Measurements from ENCODE around the gene SLCO2A1.

The SLCO2A1 gene

DNA sequence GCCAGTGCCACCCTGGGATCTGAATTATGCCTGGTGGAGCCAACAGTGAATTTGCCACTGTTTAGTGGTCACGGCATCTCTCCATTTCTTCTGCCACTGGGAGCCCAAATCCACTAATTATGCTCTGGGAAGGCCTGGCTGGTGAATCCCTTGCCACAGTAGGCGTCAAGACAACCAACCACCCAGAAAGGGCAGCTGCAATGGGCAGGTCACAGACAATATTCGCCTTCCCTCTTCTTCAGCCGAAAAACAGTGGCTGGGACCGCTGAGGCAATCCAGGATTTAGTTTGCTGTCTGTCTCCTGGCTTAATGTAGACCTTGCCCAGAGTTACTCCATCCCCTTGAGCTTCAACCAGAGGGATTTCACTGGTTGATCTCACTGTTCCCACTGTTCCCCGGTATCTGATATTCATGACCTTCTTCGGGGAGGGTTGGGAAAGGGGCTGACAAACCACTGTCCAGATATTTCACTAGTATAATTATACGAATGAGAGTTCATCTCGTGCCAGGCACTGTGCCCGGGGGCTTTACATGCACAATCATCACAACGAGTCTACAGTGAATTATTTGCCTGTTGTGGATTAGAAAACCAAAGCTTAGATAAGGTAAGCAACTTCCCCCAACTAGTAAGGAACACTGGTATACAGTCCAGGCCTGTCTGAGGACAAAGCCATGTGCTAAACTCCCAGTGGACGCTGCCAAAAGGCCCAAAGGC is 84.2 kb downstream of the SLCO2A1 start:
- no peak for DNase-seq

DNA sequence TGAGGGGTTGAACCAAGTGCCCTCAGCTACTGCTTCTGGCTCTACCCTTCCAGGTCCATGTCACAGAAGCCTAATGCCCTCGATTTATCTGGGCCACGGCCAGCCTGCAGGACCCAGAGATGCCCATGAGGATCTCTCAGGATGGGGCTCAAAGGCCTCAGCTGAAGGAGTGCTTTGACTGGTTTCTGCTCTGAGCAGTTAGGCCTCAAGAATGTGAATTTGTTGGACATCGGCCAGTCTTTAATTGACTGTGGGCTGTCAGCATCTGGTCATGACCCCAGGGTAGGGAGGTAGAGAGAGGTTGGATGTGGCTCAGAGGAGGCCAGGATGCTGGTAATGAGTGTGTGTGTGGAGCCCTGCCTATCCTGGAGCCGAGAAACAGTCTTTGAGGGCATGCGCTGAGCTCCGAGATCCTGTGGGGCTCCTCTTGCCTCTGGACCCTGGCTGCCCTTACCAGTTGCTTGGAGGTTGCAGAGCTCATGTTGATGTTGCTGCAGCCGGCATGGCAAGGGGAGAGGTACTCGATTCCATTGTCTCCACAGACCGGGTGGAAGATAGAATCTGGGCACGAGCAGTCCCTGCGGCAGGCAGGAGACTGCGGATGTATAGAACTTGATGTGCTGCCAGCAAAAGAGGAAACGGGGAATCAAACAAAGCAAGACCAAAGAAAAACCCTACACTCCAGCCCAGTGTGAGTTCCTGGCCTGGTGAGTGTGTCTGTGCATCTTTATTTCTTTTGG is 84.9 kb downstream of the SLCO2A1 start:
- DNase-seq: no peak

DNA sequence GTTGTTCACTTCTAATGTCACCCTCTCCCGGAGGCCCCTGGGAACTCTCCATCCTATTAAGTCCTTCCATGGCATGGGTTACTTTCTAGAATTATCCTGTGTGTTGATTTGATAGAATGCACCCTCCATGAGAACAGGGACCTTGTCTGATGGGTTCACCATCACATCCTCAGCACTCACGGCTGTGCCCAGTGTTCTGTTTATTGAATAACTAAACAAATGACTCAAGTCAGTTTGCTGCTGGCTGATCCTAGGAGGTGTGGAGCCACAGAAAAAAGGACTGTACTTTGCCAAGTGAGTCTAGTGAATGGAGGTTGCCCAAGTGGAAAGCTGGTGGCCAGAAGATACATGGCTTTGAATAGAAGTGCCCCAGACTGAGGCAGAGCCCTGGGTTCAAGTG is 85.5 kb downstream of the SLCO2A1 start:
- no peak for DNase-seq

DNA sequence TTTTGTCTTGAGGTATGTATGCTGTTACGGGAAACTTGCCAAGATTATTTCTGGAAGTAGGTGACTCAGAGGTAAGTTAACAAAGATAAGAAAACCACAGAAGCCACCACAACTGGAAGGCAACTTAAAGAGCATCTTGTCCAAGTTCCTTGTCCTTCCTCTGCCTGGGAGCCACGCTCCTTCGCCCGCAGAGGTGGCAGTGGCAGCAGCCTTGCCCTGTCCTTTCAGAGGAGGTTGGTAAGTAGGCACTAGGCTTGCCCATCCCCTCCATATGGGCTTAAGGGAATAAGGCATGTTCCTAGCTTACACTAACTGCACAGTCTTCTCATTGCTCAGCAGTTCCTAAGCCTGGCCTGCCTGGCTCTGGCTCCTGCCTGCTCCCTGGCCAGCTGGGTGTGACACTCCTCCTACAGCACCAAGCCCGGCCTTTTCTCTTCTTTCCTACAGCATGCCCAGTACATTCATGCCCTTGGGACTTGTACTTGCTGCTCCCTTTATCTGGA is 86.0 kb downstream of the SLCO2A1 start:
- no peak for DNase-seq

DNA sequence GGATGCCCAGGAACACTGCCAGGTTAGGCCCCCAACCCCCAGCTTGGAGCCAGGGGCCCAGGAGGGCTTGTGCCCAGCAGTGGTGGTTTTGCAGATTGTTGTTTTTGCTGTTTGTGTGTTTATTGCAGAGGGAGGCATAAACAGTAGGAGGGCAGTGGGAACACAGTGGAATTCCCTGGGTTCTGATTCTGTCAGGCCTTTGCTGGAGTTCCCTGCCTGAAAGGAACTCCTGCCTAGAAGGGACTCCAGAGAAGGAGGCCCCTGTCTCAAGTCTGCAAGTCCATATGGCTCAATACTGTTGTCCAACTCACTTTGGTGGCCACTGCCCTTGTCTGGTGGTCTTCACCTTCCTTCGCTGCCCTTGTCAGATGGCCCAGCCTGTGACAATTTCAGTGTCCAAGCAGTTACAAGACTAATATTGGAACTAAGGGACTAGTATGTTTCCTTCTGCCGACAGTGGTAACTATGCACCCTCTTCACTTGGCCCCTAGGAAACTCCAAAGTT is 86.6 kb downstream of the SLCO2A1 start:
- no peak for DNase-seq

DNA sequence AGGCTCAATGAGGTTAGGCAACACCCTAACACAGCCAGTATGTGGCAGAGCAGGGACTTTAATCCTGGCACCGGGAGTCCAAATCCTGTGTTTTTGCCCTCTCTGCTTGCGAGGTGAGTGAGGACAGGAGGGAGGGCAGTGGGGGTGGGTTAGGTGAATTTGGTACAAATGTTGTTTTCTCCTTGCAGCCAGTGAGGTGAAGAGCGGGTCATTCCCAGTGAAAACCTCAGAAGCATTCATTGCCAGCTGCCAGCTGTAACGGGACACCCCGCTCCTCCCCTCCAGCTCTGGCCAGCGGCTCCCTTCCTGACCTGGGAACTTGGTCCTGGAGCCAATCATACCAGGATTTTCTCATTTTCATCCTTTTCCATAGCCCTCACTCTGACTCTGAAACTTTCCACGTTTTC is 88.3 kb downstream of the SLCO2A1 start:
- no peak for DNase-seq

DNA sequence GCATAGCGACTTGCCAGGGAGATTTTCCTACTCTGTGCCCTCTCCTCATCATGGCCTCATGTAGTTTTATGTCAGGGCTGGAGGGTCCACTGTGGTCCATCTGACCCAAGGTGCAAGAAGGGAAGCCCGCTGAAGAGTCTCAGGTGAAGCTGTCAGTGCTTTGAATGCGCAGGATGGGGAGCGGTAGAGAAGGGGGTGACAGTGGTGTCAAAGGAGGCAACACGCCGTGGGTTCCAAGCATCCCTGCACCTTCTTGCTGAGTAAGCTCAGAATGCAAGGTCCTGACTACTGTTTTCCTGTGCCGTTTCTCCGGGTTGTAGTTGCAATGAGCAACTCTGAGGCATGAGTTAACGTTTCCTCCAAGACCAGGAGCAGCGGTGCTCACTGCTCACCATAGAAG is 89.2 kb downstream of the SLCO2A1 start:
- DNase-seq: no peak

DNA sequence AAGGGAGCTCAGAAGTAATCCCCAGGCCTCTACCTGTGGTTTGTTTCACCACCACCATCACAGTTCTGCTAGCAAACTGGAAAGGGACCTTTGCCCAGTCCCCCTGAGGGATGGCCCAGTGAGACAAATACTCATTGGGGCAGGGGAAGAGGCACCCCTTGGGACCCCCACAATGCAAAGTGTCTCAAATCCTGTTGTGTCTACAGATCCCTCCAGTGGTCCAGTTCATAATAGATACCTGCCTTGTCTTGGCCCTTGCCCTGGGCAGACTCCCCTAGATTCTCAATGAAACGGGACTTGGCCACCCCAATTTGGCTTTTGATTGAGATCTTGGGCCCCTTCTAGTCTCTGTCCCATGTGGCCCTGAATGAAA is 90.3 kb downstream of the SLCO2A1 start:
- DNase-seq: no peak

DNA sequence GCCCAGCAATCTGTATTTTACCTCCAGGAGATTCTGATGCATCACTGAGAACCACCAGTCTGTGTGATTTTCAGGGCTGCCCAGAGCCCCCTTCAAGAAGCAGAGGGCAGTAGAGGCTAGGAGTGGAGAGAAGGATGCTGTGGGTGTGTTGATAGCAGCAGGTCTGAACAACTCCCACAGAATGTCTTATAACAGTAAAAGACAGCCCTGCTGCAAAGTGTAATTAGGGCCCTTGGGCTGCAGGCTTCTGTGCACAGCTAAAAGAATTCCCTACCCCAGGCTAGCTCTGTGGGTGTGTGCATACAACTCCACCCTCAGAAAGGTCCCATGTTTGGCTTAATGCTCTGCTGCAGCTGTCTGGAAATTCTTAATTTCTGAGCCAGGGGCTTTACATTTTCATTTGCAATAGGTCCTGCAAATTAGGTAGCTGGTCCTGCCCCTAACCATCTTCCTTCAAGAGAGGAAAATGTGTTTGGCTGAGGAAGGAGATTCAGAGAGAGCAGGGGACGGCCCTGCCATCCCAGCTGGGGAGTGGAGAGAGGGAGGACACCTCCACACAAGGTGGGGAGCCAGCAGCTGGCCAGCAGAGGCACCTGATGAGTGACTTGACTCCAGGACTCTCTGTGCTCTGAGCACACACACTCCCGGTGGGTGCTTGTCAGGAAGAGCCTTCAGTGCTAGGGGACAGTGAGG is 90.8 kb downstream of the SLCO2A1 start:
- DNase-seq: peak; percentile 4

DNA sequence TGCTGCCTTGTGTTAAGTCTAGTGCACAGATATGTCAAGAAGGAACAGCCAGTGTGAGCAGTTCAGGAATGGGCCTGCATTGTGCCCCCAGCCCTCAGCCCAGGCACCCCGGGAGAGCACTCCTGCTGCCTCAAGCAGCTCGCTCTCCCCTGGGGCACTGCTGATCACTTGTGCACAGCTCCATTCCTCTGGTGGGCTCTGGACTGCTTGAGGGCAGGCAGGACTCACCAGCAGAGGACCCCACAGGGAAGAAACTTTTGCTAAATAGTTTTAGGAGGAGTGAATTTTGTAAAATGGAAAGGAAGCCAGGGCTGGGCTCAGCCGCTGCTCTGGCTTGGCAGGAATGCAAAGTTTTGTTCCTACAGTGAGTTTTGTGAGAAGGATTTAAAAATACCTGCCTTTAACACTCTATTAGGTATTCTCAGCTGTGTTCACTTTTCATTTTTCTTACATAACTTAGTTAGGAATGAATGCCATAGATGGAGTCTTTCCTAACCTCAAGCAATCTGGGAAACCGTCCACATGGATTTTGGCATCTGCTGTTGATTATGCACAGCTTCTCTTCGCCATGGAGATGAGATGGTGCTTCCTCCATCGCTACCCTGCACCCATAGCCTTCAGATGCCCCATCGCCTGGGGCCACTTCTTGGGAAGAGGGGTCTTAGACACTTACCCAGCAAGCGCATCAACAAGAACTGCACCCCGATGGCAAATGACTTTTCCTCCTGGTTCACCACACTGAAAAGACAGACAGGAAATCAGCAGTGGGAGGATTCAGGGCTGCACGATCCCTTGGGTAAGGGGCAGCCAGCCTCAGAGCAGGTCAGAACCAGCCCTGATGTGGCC is 91.7 kb downstream of the SLCO2A1 start:
- DNase-seq: peak; percentile 14

DNA sequence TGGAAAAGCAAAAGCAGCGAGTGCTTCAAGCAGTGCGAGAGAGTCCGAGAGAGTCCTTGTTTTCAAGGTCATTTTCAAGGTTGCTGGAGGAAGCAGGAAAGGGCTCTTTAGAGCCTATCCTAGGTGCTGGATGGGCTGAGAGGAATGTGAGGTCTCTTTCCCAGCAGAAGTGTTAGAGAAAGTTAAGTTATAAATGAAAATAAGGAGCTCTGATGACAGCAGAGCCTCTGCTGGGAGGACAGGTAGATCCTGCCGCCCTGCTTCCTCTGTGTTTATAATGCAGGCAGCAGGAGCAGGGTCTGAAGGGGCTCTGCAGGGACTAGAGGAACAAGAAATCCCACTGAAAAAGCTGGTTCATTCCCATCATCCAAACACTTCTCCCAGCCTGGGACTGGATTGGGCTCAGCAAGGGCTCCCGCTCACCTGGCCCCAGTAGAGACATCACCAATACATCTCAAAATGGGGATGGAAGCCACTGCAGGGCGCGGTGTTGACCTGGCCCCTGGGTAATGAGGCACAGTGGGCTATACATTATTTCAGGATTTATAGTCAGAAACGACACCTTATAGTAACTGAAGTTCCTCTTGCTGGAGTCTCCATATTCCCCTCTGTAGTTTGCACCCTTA is 92.6 kb downstream of the SLCO2A1 start:
- no peak for DNase-seq

DNA sequence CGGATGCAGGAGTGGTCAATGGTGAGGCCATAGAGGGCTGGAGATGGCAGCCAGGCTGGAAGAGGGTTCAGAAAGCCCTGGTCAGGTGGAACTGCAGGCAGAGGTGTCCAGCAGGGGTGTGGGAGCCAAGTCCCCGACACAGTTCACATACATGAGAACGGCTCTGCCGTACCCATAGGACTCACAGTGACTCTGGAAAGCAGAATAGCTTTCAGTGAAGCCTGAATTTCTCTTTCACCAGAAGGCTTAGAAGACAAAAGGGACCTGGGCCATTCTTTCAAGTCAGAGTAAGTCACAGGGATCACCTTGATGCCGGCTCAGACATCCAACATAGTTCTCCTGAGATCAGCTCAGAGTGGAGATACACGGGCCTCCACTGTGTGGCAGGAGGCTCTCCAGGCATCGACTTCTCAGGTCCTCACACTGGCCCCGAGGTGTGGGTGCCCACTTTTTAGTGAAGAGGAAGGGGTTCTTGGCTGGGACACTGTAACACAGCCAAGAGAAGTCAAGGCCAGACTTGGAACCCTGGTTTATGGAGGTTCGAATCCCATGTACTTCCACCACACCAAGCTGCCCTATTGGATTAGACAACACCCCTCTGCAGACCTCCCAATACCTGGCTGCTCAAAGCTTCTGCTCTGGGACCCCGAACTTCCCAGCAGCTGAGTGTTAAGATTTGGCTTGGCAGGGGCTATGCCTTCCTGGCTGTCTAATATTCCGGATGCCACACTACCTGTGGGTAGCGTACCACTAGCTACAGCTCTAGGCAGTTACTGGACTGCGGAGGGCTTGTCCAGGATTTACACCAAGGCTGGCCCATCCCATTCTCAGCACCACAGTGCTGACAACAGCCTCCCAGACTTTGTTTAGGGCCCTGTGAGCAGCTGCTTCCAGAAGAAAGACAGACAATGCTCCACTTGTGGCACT is 93.6 kb downstream of the SLCO2A1 start:
- no peak for DNase-seq

DNA sequence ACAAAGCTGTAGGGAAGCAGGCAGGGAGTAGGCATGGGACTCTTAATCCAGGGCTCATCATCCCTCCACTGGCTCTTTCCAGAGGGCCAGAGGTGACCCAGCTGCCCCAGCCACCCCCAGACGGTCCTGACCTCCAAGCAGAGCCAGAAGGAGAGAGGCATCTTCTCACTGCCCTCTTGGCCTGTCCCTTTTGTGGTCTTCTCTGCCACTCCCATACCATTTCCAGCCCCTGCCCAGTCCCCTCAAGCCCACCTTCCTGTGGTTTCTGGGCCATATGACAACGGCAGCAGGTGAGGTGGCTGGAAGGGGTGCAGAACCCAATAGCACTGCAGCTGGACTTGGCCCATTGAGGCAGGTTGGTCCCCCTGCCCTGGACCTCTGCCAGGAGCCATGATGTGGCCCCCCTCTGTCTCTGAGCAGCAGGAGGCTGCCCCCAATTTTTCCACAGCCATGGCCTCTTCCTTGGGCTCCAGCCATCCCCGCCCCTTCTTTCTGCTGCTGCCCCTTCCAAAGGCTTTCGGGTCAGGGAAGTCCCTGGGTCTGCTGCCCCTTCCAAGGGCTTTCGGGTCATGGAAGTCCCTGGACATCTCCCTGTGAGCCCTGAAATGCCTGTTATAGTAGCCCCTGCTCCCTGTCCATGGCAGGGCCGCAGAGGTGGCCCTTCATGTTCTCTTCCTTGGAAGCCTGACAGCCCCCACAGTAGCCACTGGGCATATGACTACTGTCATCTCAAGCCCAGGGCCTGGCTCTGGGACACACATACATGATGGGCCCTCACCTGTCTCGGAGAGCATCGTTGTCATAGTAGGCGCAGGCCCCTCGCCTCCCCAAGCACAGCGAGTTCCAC is 94.5 kb downstream of the SLCO2A1 start:
- no peak for DNase-seq

DNA sequence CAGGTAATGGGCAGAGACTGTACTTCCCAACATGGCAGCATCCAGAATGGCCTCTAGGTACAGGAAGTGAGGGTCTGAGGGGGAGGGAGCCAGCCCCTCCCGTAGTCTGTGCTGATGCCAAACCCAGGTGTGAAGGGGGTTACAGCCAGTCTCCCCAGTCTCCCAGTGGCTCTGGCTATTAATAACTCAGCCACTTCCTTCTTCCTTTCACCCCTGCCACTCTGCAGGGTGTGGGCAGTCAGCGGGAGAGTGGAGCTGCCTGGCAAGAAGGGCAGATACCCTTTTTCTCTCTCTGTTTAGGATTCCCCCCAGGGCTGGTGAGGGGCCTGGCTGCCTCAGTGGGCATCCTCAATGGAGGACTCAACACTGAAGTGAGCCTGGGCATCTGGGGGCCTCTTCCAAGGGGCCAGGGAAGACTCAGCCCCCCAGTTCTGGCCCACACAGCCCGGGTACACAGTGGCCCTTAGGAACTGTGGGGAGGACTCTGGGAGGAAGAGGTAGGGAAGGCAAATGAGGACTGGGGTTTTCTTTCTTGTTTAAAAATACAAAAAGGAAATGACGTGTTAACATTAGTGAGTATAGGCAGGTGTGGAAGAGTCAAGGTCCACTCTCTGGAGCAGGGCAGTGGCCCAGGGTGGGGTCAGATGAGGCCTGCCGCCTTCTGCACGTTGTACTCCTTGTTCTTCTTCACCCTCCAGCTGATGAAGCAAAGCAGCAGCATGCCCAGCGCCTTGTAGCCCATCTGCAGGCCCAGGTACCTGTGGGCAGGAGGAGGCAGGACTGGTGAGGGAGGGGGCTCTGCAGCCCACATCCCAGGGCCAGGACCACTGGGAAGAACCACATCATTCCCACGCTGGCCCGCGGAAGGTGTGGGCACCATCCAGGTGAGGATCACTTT is 95.4 kb downstream of the SLCO2A1 start:
- DNase-seq: no peak

DNA sequence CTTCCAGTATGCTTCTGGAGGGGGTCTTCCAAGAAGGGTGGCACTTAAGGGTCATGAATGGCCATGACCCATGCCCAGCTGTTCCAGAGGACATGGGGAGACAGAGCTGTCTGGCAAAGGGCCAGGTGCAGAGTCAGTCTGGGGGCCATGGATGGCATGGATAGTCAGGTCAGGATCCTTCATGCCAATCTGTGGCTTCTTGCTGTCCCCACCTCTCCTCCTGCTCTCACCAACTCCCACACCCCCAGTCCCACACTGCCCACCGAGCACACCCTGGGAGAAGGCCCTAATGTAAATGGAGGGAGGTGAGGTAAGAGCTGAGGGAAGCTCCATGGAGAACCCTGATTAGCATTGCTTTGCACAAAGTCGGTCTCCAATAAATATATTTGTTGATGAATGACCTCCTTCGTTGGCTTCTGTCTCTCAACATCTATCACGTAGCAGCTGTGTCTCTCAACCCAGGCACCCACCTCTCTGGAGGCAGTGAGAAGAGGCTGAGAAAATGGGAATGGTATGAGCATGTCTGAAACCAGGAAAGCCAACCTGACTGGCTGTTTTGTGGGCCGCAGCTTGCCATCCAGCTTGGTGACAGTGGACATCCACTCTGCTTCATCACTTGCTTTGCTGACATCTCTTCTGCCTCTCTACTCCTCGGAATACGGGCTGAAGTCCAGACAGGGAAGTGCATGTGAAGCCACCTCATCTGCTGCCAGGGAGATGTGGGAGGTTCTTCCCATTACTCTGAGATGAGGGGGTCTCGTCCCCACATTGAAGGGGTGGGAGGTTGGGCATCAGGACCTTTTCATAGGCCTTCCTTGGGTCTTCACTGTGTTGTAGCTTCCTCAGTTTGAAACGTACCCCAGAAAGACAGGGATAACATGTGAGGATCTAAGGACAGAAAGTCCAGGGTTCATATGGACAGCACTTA is 96.4 kb downstream of the SLCO2A1 start:
- no peak for DNase-seq

DNA sequence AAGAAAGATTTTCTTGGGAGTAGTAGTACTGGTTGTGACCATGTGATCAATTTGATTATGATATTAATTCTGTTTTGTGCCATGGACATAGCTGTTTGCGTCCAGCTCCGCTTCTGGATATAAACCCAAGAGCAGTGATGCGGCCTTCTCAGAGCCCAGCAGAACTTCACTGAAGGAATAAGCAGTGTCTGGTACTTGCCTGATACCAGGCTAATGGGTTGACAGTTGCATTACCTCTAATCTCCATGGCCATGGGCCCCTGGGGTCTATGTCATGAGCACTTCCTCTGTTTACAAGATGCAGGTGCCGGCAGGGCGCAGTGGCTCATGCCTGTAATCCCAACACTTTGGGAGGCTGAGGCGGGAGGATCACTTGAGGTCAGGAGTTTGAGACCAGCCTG is 97.7 kb downstream of the SLCO2A1 start:
- no peak for DNase-seq

DNA sequence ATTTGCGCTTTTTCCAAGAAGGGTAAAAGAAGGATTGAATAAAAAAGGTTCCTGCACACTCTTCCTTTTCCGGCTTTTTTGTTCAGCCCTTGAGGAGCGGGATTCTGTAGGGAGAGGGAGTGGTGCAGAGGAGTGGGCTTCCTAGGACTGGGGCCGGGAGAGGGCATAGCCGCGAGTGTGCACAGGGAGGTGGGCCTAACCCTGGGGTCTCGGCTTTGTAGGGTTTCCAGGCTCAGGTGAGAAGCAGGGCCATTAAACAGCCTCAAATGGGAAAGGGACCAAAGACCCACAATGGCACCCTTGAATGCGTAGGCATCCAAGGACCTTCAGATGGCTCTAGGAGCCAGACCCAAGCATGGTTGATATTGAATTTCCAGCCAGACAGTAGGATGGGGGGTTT is 98.6 kb downstream of the SLCO2A1 start:
- DNase-seq: no peak
